CD4-positive, CD25-positive, alpha-beta regulatory T cell (primary cell): ENCODE measurements around the gene ZNF341. TPM values are rescaled to one million over a fixed set of nuclear protein-coding genes. Genes with fewer than 3 reads are reported as not detected.
"Not testable (repeated sequence)": the region's sequence is repeated elsewhere in the genome, so short reads cannot be mapped to it uniquely, and the experiment has no call there.

Experiments
- ATAC-seq, 2 donors: fragments of 150-1000 bp; cut with Tn5 transposase; one replicate each; pipeline ENCODE4 v1.10.0; 2021; ENCODE audit warnings: low read depth in 2 of 2, moderate number of reproducible peaks in 2 of 2, moderate library complexity in 1 of 2
- DNase-seq, 3 donors: peaks; one replicate each; pipeline versions ENCODE4 v3.0.0 to v3.0.0-alpha.2; 2012 to 2022; ENCODE audit warnings: mixed read lengths in 1 of 3
- H3K27ac ChIP-seq: one replicate; pipeline ENCODE4 v1.7.0; 2013; ENCODE audit warnings: mild to moderate bottlenecking, low read length; ENCODE audit not compliant: insufficient read depth, poor library complexity, severe bottlenecking
- H3K27me3 ChIP-seq: one replicate; pipeline ENCODE4 v1.7.0; 2013; ENCODE audit warnings: low read length; ENCODE audit not compliant: control insufficient read depth, insufficient read depth
- H3K36me3 ChIP-seq: one replicate; pipeline ENCODE4 v1.7.0; 2013; ENCODE audit warnings: mild to moderate bottlenecking, low read length, moderate library complexity; ENCODE audit not compliant: control insufficient read depth, insufficient read depth
- H3K4me1 ChIP-seq: 2 replicates; pipeline ENCODE4 v1.7.0; 2013; ENCODE audit warnings: mild to moderate bottlenecking, low read length; ENCODE audit not compliant: insufficient read depth, control insufficient read depth, poor library complexity, severe bottlenecking
- H3K4me3 ChIP-seq: one replicate; pipeline ENCODE4 v1.7.0; 2013; ENCODE audit warnings: low read depth, mild to moderate bottlenecking, low read length, moderate library complexity
- H3K9me3 ChIP-seq, 2 experiments: 1 replicate in 1 of 2; 2 replicates in 1 of 2; pipeline ENCODE4 v1.7.0; 2013; ENCODE audit warnings: low read length in 2 of 2, mild to moderate bottlenecking in 1 of 2, moderate library complexity in 1 of 2; ENCODE audit not compliant: control insufficient read depth in 2 of 2
- H3K27ac Mint-ChIP-seq, 3 donors: one replicate each; pipeline ENCODE4 v1.8.0; 2020 to 2022; ENCODE audit warnings: mild to moderate bottlenecking in 3 of 3, mixed read lengths in 3 of 3, moderate library complexity in 2 of 3
- H3K27me3 Mint-ChIP-seq: one replicate; pipeline ENCODE4 v1.8.0; 2022; ENCODE audit warnings: mild to moderate bottlenecking, mixed read lengths
- H3K36me3 Mint-ChIP-seq: one replicate; pipeline ENCODE4 v1.8.0; 2020; ENCODE audit warnings: mixed read lengths
- H3K4me1 Mint-ChIP-seq, 4 donors: one replicate each; pipeline ENCODE4 v1.8.0; 2020 to 2022; ENCODE audit warnings: mixed read lengths in 4 of 4, mild to moderate bottlenecking in 1 of 4
- H3K4me3 Mint-ChIP-seq, 4 donors: one replicate each; pipeline ENCODE4 v1.8.0; 2020 to 2022; ENCODE audit warnings: mild to moderate bottlenecking in 4 of 4, mixed read lengths in 4 of 4, moderate library complexity in 3 of 4
- H3K9me3 Mint-ChIP-seq, 7 donors: one replicate each; pipeline ENCODE4 v1.8.0; 2020 to 2022; ENCODE audit warnings: mixed read lengths in 7 of 7, mild to moderate bottlenecking in 3 of 7, moderate library complexity in 2 of 7
- polyA plus RNA-seq, 4 donors: library from polyadenylated mRNA; unstranded; fragments of 300-500 nt; fragmentation: Illumina TruSeq; gene quantifications; one replicate each; pipeline ENCODE4 v1.2.3, GENCODE V29; 2021
- total RNA-seq: library from RNA; stranded (reverse); gene quantifications from one replicate; pipeline ENCODE4 v1.2.3, GENCODE V29; 2022

The ZNF341 gene
- total and polyA plus RNA-seq, 5 donors from 2014 or later = 0.89 to 4.6 (median 1.3) TPM

DNA sequence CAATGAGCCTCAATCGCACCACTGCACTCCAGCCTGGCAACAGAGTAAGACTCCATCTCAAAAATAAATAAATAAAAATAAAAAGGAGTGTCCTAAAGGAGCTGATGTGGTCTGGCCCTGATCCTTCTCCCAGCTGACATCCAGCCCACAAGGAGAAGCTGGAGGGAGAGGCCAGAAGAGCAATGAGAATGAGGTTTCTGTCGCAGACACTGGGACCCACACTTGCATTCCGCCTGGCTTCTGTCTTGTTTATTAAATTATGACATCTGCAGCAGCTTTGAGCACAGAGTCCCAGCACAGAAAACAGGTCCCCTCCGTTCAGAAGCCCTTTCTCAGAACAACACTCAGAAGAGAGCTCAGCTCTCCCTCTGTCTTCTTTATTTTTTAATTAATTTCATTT, 35.3 kb upstream of the ZNF341 start:
- DNase-seq (no peak), ATAC-seq (no peak)
- H3K4me1 ChIP-seq = no peaks in the 10 kb centered on the region
- no peak overlapping the region for H3K27ac Mint-ChIP-seq
- no peak overlapping the region for H3K27ac ChIP-seq
- H3K9me3 Mint-ChIP-seq = no peaks in the 10 kb centered on the region
- H3K9me3 ChIP-seq = no peaks in the 10 kb centered on the region
- no peak overlapping the region for H3K4me3 Mint-ChIP-seq
- no peaks in the 10 kb centered on the region for H3K36me3 ChIP-seq
- no peak overlapping the region for H3K4me3 ChIP-seq
- H3K36me3 Mint-ChIP-seq = no peaks in the 10 kb centered on the region
- H3K27me3 Mint-ChIP-seq = no peaks in the 10 kb centered on the region
- H3K27me3 ChIP-seq = no peaks in the 10 kb centered on the region
- peaks cover 0 to 3% (median 0%) of the 10 kb centered on the region in 4 donors for H3K4me1 Mint-ChIP-seq

DNA sequence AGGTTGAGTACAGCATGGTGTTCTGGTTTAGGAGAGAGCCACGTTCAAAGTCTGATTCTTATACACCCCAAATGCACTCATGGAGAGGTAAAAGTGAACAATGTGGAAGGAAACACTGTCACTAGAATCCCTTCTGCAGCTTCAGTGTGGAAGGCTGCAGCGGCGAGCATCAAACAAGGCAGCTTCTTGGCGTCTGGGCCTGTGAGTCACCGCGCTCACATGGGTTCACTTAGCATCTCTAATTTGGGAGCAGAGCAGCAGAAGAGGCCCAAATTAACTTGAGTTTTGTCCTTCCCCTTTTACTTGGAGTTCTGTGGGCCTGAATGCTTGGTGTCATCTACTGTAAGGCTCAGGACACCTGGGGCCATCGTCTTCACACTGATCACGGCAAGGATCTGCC, 34.7 kb upstream of the ZNF341 start:
- Histone ChIP-seq H3K27ac (no peak overlapping the region), H3K36me3 (no peaks in the 10 kb centered on the region), H3K9me3 (no peaks in the 10 kb centered on the region), H3K27me3 (no peaks in the 10 kb centered on the region), H3K4me3 (no peak overlapping the region), H3K4me1 (no peaks in the 10 kb centered on the region)
- Mint-ChIP-seq H3K9me3 (peaks cover 0 to 2% (median 0%) of the 10 kb centered on the region in 7 donors), H3K4me1 (peaks cover 0 to 3% (median 0%) of the 10 kb centered on the region in 4 donors), H3K36me3 (no peaks in the 10 kb centered on the region), H3K27ac (no peak overlapping the region), H3K4me3 (no peak overlapping the region), H3K27me3 (no peaks in the 10 kb centered on the region)
- DNase-seq = no peak
- no peak for ATAC-seq

- not testable (repeated sequence) for ATAC-seq, H3K4me1 ChIP-seq, H3K36me3 ChIP-seq, H3K4me1 Mint-ChIP-seq, H3K27me3 ChIP-seq, H3K27me3 Mint-ChIP-seq, H3K9me3 ChIP-seq, DNase-seq, H3K4me3 Mint-ChIP-seq, H3K36me3 Mint-ChIP-seq, H3K27ac ChIP-seq, H3K27ac Mint-ChIP-seq, H3K9me3 Mint-ChIP-seq, H3K4me3 ChIP-seq
Observed at GRCh38 chr20:33698966-33699365, 32.8 kb upstream of the ZNF341 start.

DNA sequence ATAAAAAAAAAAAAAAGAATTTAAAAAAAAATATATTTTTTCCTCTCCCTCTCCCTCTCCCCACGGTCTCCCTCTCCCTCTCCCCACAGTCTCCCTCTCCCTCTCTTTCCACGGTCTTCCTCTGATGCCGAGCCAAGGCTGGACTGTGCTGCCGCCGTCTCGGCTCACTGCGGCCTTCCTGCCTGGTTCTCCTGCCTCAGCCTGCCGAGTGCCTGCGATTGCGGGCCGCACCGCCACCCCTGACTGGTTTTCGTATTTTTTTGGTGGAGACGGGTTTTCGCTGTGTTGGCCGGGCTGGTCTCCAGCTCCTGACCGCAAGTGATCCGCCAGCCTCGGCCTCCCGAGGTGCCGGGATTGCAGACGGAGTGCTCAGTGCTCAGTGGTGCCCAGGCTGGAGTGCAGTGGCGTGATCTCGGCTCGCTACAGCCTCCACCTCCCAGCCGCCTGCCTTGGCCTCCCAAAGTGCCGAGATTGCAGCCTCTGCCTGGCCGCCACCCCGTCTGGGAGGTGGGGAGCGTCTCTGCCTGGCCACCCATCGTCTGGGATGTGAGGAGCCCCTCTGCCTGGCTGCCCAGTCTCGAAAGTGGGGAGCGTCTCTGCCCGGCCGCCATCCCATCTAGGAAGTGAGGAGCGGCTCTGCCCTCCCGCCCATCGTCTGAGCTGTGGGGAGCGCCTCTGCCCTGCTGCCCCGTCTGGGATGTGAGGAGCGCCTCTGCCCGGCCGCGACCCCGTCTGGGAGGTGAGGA, 30.9 kb upstream of the ZNF341 start:
- DNase-seq, H3K9me3 ChIP-seq, H3K4me1 Mint-ChIP-seq, H3K27ac ChIP-seq, H3K4me3 Mint-ChIP-seq, H3K36me3 Mint-ChIP-seq, ATAC-seq, H3K4me3 ChIP-seq, H3K27me3 ChIP-seq, H3K27me3 Mint-ChIP-seq, H3K27ac Mint-ChIP-seq, H3K36me3 ChIP-seq, H3K9me3 Mint-ChIP-seq, H3K4me1 ChIP-seq: not testable (repeated sequence)

- no peaks in the 10 kb centered on the region for H3K27me3 Mint-ChIP-seq
- Histone ChIP-seq H3K9me3 (no peaks in the 10 kb centered on the region), H3K4me3 (no peak overlapping the region), H3K36me3 (peaks cover 4% of the 10 kb centered on the region), H3K27me3 (no peaks in the 10 kb centered on the region), H3K4me1 (no peaks in the 10 kb centered on the region), H3K27ac (no peak overlapping the region)
- H3K27ac Mint-ChIP-seq = no peak overlapping the region
- peaks cover 6% of the 10 kb centered on the region for H3K36me3 Mint-ChIP-seq
- no peak for DNase-seq
- H3K4me3 Mint-ChIP-seq = no peak overlapping the region
- H3K9me3 Mint-ChIP-seq = peaks cover 0 to 2% (median 0%) of the 10 kb centered on the region in 7 donors
- peaks cover 0 to 3% (median under 1%) of the 10 kb centered on the region in 4 donors for H3K4me1 Mint-ChIP-seq
- no peak for ATAC-seq
Observed at GRCh38 chr20:33701629-33702450, 30.0 kb upstream of the ZNF341 start.

- H3K4me1 ChIP-seq = no peaks in the 10 kb centered on the region
- Mint-ChIP-seq H3K4me1 (peaks cover 0 to 2% (median 0%) of the 10 kb centered on the region in 4 donors), H3K27ac (peak overlapping the region in 1 of 3 donors; percentile 57), H3K27me3 (no peaks in the 10 kb centered on the region), H3K4me3 (no peak overlapping the region), H3K9me3 (peaks cover 0 to 2% (median 0%) of the 10 kb centered on the region in 7 donors), H3K36me3 (peaks cover 6% of the 10 kb centered on the region)
- H3K27ac ChIP-seq = no peak overlapping the region
- no peaks in the 10 kb centered on the region for H3K27me3 ChIP-seq
- no peaks in the 10 kb centered on the region for H3K9me3 ChIP-seq
- no peak for ATAC-seq
- H3K4me3 ChIP-seq = no peak overlapping the region
- peaks cover 14% of the 10 kb centered on the region for H3K36me3 ChIP-seq
- DNase-seq = no peak
Observed at GRCh38 chr20:33702861-33703260, 28.9 kb upstream of the ZNF341 start.

- H3K27me3 ChIP-seq = no peaks in the 10 kb centered on the region
- H3K4me1 ChIP-seq = no peaks in the 10 kb centered on the region
- Mint-ChIP-seq H3K27me3 (no peaks in the 10 kb centered on the region), H3K9me3 (peaks cover 0 to 2% (median 0%) of the 10 kb centered on the region in 7 donors), H3K4me1 (peaks cover 0 to 2% (median 0%) of the 10 kb centered on the region in 4 donors), H3K4me3 (no peak overlapping the region), H3K27ac (no peak overlapping the region), H3K36me3 (peaks cover 6% of the 10 kb centered on the region)
- no peak overlapping the region for H3K4me3 ChIP-seq
- peaks cover 14% of the 10 kb centered on the region for H3K36me3 ChIP-seq
- no peak for ATAC-seq
- no peak for DNase-seq
- no peaks in the 10 kb centered on the region for H3K9me3 ChIP-seq
- no peak overlapping the region for H3K27ac ChIP-seq
Observed at GRCh38 chr20:33703498-33704137, 28.2 kb upstream of the ZNF341 start.
